K562 (cell line): Measurements from ENCODE around the gene AASDH. TPM values are rescaled to one million over a fixed set of nuclear protein-coding genes. Genes with fewer than 3 reads are reported as not detected.

ENCODE experiments used
- DIDO1 ChIP-seq: fragments of 450-650 bp; IDR thresholded peaks from 2 replicates; pipeline ENCODE4 v1.6.1; 2016; ENCODE audit warnings: low read depth, missing biosample characterization, missing genetic modification characterization
- E2F3 ChIP-seq: fragments of 250-450 bp; sonication (Bioruptor Pico); IDR thresholded peaks from 2 replicates; pipeline ENCODE4 v1.4.0; 2020; ENCODE audit warnings: mild to moderate bottlenecking
- EWSR1 ChIP-seq: fragments of 450-650 bp; IDR thresholded peaks from 2 replicates; pipeline ENCODE4 v1.6.1; 2018; ENCODE audit warnings: borderline replicate concordance, mild to moderate bottlenecking, low read depth, moderate library complexity; ENCODE audit not compliant: partially characterized antibody
- HLTF ChIP-seq: fragments of 450-650 bp; IDR thresholded peaks from 2 replicates; pipeline ENCODE4 v1.6.1; 2016
- SIN3A ChIP-seq, 2 experiments: fragments of 150-350 bp in 1 of 2; IDR thresholded peaks; 2 replicates each; pipeline ENCODE4 v1.6.1; 2011 to 2016; ENCODE audit warnings: borderline replicate concordance in 2 of 2, low read depth in 2 of 2, low read length in 2 of 2, mild to moderate bottlenecking in 2 of 2, moderate library complexity in 2 of 2; ENCODE audit not compliant: control insufficient read depth in 1 of 2
- TAF15 ChIP-seq: fragments of 200-400 bp; formaldehyde crosslinking; IDR thresholded peaks from 2 replicates; pipeline ENCODE4 v1.6.1; 2017; ENCODE audit warnings: mild to moderate bottlenecking, low read depth, low read length, moderate library complexity
- TRIM24 ChIP-seq, 2 experiments: fragments of 450-650 bp; IDR thresholded peaks; 2 replicates each; pipeline ENCODE4 v1.6.1; 2016
- ZNF408 ChIP-seq: fragments of 250-450 bp; sonication (Bioruptor Pico); IDR thresholded peaks from 2 replicates; pipeline ENCODE4 v1.4.0; 2020; ENCODE audit warnings: low read depth, mild to moderate bottlenecking, moderate library complexity
- polyA plus RNA-seq, 8 experiments: library from polyadenylated mRNA; depleted of rRNA in 4 of 8; stranded (reverse) in 5 of 8; unstranded in 3 of 8; fragments of >200 nt; fragmentation: Nextera tagmentation in 2 of 8; fragmentation: Illumina TruSeq in 1 of 8; extraction: Ambion mirVana in 2 of 8; extraction: Trizol in 1 of 8; gene quantifications; 2 replicates each; pipeline versions ENCODE4 v1.2.1 to v1.2.3, GENCODE V29; 2011 to 2014; ENCODE audit warnings: inconsistent platforms in 1 of 8, missing spikeins in 1 of 8
- total RNA-seq, 7 experiments: library from RNA; depleted of rRNA in 6 of 7; stranded (reverse); fragments of >200 nt in 6 of 7; fragmentation: Illumina TruSeq in 2 of 7; extraction: Trizol in 2 of 7; gene quantifications; 2 replicates each; pipeline versions ENCODE4 v1.2.1 to v1.2.3, GENCODE V29; 2011 to 2021; ENCODE audit warnings: low replicate concordance in 1 of 7
- TF ChIP-seq, protein P1 (sequence below), 2 experiments: fragments of 450-650 bp; formaldehyde crosslinking in 1 of 2; IDR thresholded peaks; 2 replicates each; pipeline versions ENCODE4 v1.4.0 to v1.6.1; 2014 to 2020; ENCODE audit warnings: mild to moderate bottlenecking in 2 of 2, borderline replicate concordance in 1 of 2, low read depth in 1 of 2
- TF ChIP-seq, protein P2 (sequence below): fragments of 450-650 bp; formaldehyde crosslinking; IDR thresholded peaks from 2 replicates; pipeline ENCODE4 v1.4.0; 2022; ENCODE audit warnings: missing genetic modification characterization
- TF ChIP-seq, protein P3 (sequence below), 2 experiments: fragments of 450-650 bp; conservative IDR thresholded peaks; 2 replicates each; pipeline ENCODE4 v1.6.1; 2017; ENCODE audit warnings: mild to moderate bottlenecking in 2 of 2, moderate library complexity in 2 of 2
- TF ChIP-seq, protein P4 (sequence below): IDR thresholded peaks from 2 replicates; pipeline ENCODE4 v1.6.1; 2011; ENCODE audit not compliant: insufficient read length; ENCODE audit errors: extremely low read depth

The AASDH gene
- total and polyA plus RNA-seq, 9 of the 15 experiments (the other 6 are each of a cell fraction or from before 2014, with no cell fraction given) = 8.6 to 29.7 (median 13.7) TPM

DNA sequence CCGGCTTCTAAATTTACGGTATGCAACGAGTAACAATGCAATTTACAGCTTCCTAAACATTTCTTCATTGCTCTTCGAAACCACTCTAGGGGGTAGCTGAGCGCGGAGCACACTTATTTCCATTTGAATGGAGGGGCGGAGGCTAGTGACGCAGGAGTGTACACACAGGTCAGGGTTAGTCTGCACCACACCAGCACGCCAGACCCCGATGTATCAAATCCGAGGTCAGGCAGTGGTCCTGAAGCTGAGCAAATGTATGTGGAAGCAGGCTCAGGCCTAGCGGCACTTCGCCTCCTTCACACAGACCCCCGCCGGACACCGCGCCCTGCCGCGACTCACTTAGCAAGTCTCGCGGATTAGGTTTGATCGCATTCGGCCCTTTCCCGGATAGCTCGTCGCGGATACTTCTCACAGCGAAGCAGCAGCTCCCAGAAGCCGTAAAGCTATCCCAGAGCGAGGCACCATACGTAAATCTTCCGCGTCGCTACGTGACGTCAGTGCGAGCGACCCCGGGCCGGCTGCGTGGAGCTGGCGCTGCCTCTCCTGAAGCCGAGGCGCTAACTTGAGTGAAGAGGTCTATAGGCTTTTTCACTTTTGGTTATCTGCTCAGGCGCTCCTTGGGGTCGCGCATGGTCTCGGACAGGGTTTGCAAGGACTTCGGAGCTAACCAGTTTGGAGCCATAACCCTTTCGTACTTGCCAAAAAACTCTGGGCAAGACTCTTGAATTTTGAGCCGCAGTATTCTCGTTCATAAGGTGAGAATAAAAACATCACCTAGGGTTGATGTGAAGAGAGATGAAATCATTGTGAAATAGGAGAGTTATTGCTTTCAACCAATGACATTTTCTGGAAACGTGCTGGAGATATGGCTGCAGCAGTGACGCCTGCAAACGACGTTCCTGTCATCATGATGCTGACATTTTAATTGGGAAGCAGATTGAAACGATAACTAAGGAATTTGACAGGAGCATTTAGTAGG is at the start of gene AASDH (continued):
- TF ChIP-seq, protein P1, sequence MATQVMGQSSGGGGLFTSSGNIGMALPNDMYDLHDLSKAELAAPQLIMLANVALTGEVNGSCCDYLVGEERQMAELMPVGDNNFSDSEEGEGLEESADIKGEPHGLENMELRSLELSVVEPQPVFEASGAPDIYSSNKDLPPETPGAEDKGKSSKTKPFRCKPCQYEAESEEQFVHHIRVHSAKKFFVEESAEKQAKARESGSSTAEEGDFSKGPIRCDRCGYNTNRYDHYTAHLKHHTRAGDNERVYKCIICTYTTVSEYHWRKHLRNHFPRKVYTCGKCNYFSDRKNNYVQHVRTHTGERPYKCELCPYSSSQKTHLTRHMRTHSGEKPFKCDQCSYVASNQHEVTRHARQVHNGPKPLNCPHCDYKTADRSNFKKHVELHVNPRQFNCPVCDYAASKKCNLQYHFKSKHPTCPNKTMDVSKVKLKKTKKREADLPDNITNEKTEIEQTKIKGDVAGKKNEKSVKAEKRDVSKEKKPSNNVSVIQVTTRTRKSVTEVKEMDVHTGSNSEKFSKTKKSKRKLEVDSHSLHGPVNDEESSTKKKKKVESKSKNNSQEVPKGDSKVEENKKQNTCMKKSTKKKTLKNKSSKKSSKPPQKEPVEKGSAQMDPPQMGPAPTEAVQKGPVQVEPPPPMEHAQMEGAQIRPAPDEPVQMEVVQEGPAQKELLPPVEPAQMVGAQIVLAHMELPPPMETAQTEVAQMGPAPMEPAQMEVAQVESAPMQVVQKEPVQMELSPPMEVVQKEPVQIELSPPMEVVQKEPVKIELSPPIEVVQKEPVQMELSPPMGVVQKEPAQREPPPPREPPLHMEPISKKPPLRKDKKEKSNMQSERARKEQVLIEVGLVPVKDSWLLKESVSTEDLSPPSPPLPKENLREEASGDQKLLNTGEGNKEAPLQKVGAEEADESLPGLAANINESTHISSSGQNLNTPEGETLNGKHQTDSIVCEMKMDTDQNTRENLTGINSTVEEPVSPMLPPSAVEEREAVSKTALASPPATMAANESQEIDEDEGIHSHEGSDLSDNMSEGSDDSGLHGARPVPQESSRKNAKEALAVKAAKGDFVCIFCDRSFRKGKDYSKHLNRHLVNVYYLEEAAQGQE (IDR thresholded peaks at IDR 0.05; ENCODE audit: borderline replicate concordance) = no peak
- TF ChIP-seq, protein P1 (CRISPR knock-in tag; IDR thresholded peaks at IDR 0.05; ENCODE audit: low read depth) = peak; percentile 47; the same call in 1 of the 2 replicates
- no peak for TF ChIP-seq E2F3
- no peak; a peak in 1 of 4 replicates for TF ChIP-seq TRIM24 (IDR thresholded peaks at IDR 0.05)
- TF ChIP-seq TAF15 = no peak
- TF ChIP-seq, protein P2, sequence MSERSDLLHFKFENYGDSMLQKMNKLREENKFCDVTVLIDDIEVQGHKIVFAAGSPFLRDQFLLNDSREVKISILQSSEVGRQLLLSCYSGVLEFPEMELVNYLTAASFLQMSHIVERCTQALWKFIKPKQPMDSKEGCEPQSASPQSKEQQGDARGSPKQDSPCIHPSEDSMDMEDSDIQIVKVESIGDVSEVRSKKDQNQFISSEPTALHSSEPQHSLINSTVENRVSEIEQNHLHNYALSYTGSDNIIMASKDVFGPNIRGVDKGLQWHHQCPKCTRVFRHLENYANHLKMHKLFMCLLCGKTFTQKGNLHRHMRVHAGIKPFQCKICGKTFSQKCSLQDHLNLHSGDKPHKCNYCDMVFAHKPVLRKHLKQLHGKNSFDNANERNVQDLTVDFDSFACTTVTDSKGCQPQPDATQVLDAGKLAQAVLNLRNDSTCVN (CRISPR knock-in tag) = no peak
- TF ChIP-seq HLTF = no peak
- TF ChIP-seq, protein P3, sequence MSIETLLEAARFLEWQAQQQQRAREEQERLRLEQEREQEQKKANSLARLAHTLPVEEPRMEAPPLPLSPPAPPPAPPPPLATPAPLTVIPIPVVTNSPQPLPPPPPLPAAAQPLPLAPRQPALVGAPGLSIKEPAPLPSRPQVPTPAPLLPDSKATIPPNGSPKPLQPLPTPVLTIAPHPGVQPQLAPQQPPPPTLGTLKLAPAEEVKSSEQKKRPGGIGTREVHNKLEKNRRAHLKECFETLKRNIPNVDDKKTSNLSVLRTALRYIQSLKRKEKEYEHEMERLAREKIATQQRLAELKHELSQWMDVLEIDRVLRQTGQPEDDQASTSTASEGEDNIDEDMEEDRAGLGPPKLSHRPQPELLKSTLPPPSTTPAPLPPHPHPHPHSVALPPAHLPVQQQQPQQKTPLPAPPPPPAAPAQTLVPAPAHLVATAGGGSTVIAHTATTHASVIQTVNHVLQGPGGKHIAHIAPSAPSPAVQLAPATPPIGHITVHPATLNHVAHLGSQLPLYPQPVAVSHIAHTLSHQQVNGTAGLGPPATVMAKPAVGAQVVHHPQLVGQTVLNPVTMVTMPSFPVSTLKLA (conservative IDR thresholded peaks at IDR 0.05) = peak; percentile 86 to 95
- TF ChIP-seq EWSR1 = no peak
- peak; percentile 90 for TF ChIP-seq DIDO1 (tag)
- TF ChIP-seq, protein P4, sequence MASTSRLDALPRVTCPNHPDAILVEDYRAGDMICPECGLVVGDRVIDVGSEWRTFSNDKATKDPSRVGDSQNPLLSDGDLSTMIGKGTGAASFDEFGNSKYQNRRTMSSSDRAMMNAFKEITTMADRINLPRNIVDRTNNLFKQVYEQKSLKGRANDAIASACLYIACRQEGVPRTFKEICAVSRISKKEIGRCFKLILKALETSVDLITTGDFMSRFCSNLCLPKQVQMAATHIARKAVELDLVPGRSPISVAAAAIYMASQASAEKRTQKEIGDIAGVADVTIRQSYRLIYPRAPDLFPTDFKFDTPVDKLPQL = peak; percentile 69
- peak; percentile 92 to 93; a peak in 3 of 4 replicates for TF ChIP-seq SIN3A (IDR thresholded peaks at IDR 0.05; ENCODE audit: borderline replicate concordance in 2 of 2, control insufficient read depth in 1 of 2, low read depth in 2 of 2, low read length in 2 of 2)
- no peak for TF ChIP-seq ZNF408
